ENCODE measurements around the gene PKP3. TPM values are rescaled to one million over a fixed set of nuclear protein-coding genes. Genes with fewer than 3 reads are reported as not detected.
A peak's percentile ranks its signal among the peaks of the same experiment; 100 is the strongest.

Gene PKP3
- total and polyA plus RNA-seq, 9 of the 15 experiments (the other 6 are each of a cell fraction or from before 2014, with no cell fraction given), result 0.11 to 110 (median 30.7) TPM

DNA sequence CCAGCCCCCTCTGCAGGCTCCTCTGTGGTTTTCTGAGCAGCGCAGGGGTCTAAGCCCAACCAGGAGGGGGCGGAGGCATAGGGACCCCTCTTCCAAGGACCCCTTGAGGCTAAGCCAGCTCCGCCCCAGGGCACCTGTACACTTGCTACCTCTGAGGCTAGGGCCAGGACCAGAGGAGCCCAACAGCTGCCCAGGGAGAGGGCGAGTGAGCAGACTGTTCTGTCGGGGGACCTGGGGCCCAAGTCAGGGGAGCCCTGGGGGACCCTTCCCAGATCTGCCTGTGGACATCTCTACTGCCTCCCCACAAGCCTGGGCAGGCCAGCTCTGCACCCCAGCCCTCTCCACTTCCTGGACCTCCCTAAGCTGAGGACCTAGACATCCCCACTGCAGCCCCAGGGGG, 23.0 kb upstream of the PKP3 start:
- Histone ChIP-seq H3K9ac (ENCODE audit: insufficient read depth in 1 of 2, low read depth in 2 of 2, low read length in 2 of 2) (peak overlapping the region in 1 of 2 experiments; percentile 37; a peak in 1 of 4 replicates), H3K4me1 (replicated peaks in 1 of 2; ENCODE audit: control insufficient read depth in 2 of 2, insufficient read depth in 2 of 2, low read length in 2 of 2) (peaks cover 10 to 54% of the 10 kb centered on the region in 2 experiments), H3K27ac (ENCODE audit: extremely low read depth, low read depth, low read length) (no peak overlapping the region), H3K9me1 (ENCODE audit: control insufficient read depth, insufficient read depth, low read length) (no peaks in the 10 kb centered on the region), H3K9me3 (replicated peaks; ENCODE audit: control insufficient read depth, insufficient read depth, low read depth, low read length) (peaks cover 5% of the 10 kb centered on the region), H3K36me3 (ENCODE audit: control insufficient read depth, insufficient read depth, low read length) (peaks cover 29% of the 10 kb centered on the region; the same call in 2 of the 3 replicates), H4K20me1 (replicated peaks; ENCODE audit: control insufficient read depth, insufficient read depth, low read length) (no peaks in the 10 kb centered on the region), H2AFZ (ENCODE audit: low read depth, low read length) (no peak overlapping the region), H3K79me2 (ENCODE audit: control insufficient read depth, insufficient read depth, low read length) (peaks cover 10% of the 10 kb centered on the region), H3K4me2 (ENCODE audit: insufficient read depth, low read length) (no peak overlapping the region), H3K4me3 (no peak overlapping the region), H3K27me3 (ENCODE audit: control insufficient read depth in 2 of 2, insufficient read depth in 2 of 2, low read length in 2 of 2) (no peaks in the 10 kb centered on the region; a peak in 1 of 5 replicates)
- in situ Hi-C loops (cut with MboI), result no loop called here
- ChIA-PET CTCF (ENCODE audit: low intra/inter-chr PET ratio) (no interaction called here), POLR2A (interaction anchor here (0.6 to 1.6 kb wide), 5 partner anchors 9 to 164 kb away, joined by 3 to 7 read pairs (median 3); partner anchors contain the start of genes BET1L and RIC8A)
- no TSS peak for BruUV-seq (replicated peaks)
- DNase-seq (ENCODE audit: extremely low read depth in 1 of 4, low spot score in 3 of 4) (no peak), FAIRE-seq (no peak), ATAC-seq (no peak; the same call in 2 of the 3 replicates)
- WGBS (ENCODE audit: insufficient coverage, low coverage, missing lambda C conversion rate), result 95% methylated on average over 4 of the region's 5 CpGs
- intact Hi-C loops (cut with micrococcal nuclease), result no loop called here
- TF ChIP-seq, protein P1, sequence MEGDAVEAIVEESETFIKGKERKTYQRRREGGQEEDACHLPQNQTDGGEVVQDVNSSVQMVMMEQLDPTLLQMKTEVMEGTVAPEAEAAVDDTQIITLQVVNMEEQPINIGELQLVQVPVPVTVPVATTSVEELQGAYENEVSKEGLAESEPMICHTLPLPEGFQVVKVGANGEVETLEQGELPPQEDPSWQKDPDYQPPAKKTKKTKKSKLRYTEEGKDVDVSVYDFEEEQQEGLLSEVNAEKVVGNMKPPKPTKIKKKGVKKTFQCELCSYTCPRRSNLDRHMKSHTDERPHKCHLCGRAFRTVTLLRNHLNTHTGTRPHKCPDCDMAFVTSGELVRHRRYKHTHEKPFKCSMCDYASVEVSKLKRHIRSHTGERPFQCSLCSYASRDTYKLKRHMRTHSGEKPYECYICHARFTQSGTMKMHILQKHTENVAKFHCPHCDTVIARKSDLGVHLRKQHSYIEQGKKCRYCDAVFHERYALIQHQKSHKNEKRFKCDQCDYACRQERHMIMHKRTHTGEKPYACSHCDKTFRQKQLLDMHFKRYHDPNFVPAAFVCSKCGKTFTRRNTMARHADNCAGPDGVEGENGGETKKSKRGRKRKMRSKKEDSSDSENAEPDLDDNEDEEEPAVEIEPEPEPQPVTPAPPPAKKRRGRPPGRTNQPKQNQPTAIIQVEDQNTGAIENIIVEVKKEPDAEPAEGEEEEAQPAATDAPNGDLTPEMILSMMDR (IDR thresholded peaks at IDR 0.05 in 2 of 3, conservative IDR thresholded peaks at IDR 0.05 in 1 of 3; ENCODE audit: insufficient read depth in 2 of 3, low read depth in 1 of 3, low read length in 3 of 3), result 0 out of 6 replicates have a peak, but pooled peaks of 1 of the 3 experiments have one; percentile 22
- TF ChIP-seq GABPA (tag; conservative IDR thresholded peaks at IDR 0.05; ENCODE audit: low read depth) (no peak), SLC30A9 (CRISPR knock-in tag; IDR thresholded peaks at IDR 0.05) (no peak), ZBTB5 (IDR thresholded peaks at IDR 0.05) (no peak), ZBTB7A (IDR thresholded peaks at IDR 0.05; ENCODE audit: borderline replicate concordance, control insufficient read depth, low read depth, low read length) (peak; percentile 39; the same call in 1 of the 2 replicates), MTA3 (IDR thresholded peaks at IDR 0.05; ENCODE audit: borderline replicate concordance) (no peak), NRF1 (conservative IDR thresholded peaks at IDR 0.05 in 1 of 2, IDR thresholded peaks at IDR 0.05 in 1 of 2) (no peak), HIVEP1 (CRISPR knock-in tag; IDR thresholded peaks at IDR 0.05) (no peak), PHF8 (IDR thresholded peaks at IDR 0.05; ENCODE audit: borderline replicate concordance, low read length) (no peak), TGIF2 (CRISPR knock-in tag; IDR thresholded peaks at IDR 0.05) (0 out of 2 replicates have a peak, but pooled peaks have one; percentile 30), ATF6 (CRISPR knock-in tag; IDR thresholded peaks at IDR 0.05) (no peak), DEAF1 (CRISPR knock-in tag; IDR thresholded peaks at IDR 0.05) (no peak), HEY1 (CRISPR knock-in tag; IDR thresholded peaks at IDR 0.05; ENCODE audit: borderline replicate concordance) (no peak), GTF2A2 (tag; IDR thresholded peaks at IDR 0.05) (no peak), ZNF274 (IDR thresholded peaks at IDR 0.05; ENCODE audit: borderline replicate concordance, low read depth, low read length) (no peak)

All from K562 (cell line).